ENCODE results near the gene HSD17B4.
"Not testable (repeated sequence)": the region's sequence is repeated elsewhere in the genome, so short reads cannot be mapped to it uniquely, and the experiment has no call there.

The HSD17B4 gene

DNA sequence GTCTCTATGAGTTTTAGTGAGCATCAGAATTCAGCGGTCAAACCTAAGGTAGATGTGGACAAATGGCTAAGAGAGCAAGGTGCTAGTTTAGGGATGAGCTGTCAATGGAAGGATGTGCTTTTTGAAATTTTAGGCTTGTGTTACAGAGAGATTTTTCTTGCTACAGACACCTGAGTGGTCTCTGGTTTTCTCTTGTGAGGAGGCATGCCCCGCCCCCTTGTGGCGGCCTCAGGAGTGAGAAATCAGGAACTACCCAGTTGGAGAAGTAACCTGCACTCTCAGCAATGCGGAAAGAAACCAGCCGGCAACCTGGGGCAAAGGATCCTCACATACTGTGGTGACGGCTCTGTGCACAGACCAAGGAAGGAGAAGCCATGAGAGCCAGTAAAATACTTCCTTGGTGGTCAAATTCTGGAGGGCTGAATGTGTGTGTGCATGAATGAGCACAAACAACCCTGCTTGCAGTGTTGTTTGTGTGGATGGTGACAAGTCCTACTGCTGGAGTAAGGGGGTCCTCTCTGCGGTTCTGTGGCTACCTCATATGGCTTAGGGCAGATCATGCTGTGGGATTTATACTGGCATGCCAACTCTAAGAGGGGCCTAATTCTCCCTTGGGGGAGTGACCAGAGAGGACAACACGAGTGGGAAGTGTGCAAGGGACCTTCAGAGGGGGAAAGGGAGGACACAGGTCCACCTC, 16.7 kb upstream of the HSD17B4 start:
- H3K36me3 Mint-ChIP-seq (ENCODE audit: low read depth), result no peaks in the 10 kb centered on the region
- peaks cover 47% of the 10 kb centered on the region for H3K9me3 Mint-ChIP-seq
- H3K4me3 Mint-ChIP-seq, result no peak overlapping the region
- TF ChIP-seq, protein P1, sequence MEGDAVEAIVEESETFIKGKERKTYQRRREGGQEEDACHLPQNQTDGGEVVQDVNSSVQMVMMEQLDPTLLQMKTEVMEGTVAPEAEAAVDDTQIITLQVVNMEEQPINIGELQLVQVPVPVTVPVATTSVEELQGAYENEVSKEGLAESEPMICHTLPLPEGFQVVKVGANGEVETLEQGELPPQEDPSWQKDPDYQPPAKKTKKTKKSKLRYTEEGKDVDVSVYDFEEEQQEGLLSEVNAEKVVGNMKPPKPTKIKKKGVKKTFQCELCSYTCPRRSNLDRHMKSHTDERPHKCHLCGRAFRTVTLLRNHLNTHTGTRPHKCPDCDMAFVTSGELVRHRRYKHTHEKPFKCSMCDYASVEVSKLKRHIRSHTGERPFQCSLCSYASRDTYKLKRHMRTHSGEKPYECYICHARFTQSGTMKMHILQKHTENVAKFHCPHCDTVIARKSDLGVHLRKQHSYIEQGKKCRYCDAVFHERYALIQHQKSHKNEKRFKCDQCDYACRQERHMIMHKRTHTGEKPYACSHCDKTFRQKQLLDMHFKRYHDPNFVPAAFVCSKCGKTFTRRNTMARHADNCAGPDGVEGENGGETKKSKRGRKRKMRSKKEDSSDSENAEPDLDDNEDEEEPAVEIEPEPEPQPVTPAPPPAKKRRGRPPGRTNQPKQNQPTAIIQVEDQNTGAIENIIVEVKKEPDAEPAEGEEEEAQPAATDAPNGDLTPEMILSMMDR (IDR thresholded peaks at IDR 0.05), result peak; percentile 42
- peaks cover 9% of the 10 kb centered on the region for H3K27me3 Mint-ChIP-seq (ENCODE audit: low read depth, poor library complexity)
- no peak overlapping the region for H3K27ac Mint-ChIP-seq
- peak; percentile 55 for DNase-seq
- H3K4me1 Mint-ChIP-seq, result no peaks in the 10 kb centered on the region

DNA sequence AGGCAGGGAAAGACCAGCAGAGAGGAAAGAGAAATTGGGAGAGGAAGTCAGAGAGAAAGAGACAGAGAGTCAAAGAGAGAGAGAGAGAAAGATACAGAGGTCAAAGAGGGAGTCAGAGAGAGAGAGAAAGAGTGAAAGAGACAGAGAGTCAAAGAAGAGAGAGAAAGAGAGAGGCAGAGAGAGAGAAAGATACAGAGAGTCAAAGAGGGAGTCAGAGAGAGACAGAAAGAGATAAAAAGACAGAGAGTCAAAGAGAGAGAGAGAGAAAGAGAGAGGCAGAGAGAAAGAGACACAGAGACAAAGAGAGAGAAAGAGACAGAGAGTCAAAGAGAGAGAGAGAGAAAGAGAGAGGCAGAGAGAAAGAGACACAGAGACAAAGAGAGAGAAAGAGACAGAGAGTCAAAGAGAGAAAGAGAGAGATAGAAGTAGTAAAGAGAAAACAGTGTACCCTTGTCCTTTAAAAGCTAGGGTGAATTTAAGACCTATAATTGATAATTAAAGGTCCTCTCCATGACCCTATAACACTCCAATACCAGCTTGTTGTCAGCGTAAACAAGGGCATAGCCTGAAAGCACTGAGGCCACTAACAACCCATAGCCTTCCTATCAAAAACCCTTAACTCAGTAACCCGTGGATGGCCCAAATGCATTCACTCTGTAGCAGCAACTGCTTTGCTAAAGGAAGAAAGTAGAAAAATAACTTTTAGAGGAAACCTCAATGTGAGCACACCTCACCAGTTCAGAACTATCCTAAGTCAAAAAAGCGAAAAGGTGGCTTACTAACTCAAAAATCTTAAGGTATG, 14.3 kb upstream of the HSD17B4 start:
- DNase-seq; H3K4me3 Mint-ChIP-seq; H3K4me1 Mint-ChIP-seq; H3K27me3 Mint-ChIP-seq (ENCODE audit: low read depth, poor library complexity); H3K36me3 Mint-ChIP-seq (ENCODE audit: low read depth): not testable (repeated sequence)
- H3K27ac Mint-ChIP-seq, result peak overlapping the region; percentile 69
- H3K9me3 Mint-ChIP-seq, result peaks cover 37% of the 10 kb centered on the region

DNA sequence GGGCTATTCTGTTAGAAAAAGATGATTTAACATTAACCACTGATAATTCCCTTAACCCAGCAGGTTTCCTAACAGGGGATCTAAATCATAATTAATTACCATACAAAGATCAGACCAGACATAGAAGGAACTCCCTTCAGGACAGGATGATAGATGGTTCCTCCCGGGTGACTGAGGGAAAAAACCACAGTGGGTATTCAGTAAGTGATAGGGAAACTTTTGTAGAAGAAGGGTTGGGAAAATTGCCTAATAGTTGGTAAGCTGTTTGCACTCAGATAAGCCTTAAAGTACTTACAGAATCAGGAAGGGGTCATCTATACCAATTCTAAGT, 13.7 kb upstream of the HSD17B4 start:
- not testable (repeated sequence) for H3K27ac Mint-ChIP-seq; H3K27me3 Mint-ChIP-seq (ENCODE audit: low read depth, poor library complexity); H3K36me3 Mint-ChIP-seq (ENCODE audit: low read depth); H3K4me1 Mint-ChIP-seq; H3K4me3 Mint-ChIP-seq; DNase-seq
- peaks cover 39% of the 10 kb centered on the region for H3K9me3 Mint-ChIP-seq

DNA sequence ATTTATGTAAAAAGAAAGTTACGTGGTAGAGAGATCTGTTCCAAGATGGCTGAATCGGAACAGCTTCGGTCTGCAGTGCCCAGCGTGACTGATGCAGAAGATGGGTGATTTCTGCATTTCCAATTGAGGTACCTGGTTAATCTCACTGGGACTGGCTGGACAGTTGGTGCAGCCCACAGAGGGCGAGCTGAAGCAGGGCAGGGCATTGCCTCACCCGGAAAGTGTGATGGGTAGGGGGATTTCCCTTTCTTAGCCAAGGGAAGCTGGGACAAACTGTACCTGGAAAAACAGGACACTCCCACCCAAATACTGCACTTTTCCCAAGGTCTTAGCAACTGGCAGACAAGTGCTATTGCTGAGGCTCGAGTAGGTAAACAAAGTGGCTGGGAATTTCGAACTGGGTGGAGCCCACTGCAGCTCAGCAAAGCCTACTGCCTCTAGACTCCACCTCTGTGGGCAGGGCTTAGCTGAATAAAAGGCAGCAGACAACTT, 13.1 kb upstream of the HSD17B4 start:
- TF ChIP-seq, protein P1 (IDR thresholded peaks at IDR 0.05), result no peak
- Mint-ChIP-seq H3K36me3 (ENCODE audit: low read depth) (no peaks in the 10 kb centered on the region), H3K9me3 (peaks cover 42% of the 10 kb centered on the region), H3K4me1 (no peaks in the 10 kb centered on the region), H3K27ac (no peak overlapping the region), H3K27me3 (ENCODE audit: low read depth, poor library complexity) (peaks cover 9% of the 10 kb centered on the region), H3K4me3 (no peak overlapping the region)
- no peak for DNase-seq

DNA sequence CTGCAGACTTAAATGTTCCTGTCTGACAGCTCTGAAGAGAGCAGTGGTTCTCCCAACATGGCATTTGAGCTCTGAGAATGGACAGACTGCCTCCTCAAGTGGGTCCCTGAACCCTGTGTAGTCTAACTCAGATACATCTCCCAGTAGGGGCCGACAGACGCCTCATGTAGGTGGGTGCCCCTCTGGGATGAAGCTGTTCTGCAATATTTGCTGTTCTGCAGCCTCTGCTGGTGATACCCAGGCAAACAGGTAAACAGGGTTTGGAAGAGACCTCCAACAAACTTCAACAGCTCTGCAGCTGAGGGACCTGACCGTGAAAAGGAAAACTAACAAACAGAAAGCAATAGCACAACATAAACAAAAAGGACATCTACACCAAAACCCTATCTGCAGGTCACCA, 12.7 kb upstream of the HSD17B4 start:
- H3K9me3 Mint-ChIP-seq, result peaks cover 43% of the 10 kb centered on the region
- DNase-seq; H3K27ac Mint-ChIP-seq; H3K4me1 Mint-ChIP-seq; H3K36me3 Mint-ChIP-seq (ENCODE audit: low read depth); H3K4me3 Mint-ChIP-seq; H3K27me3 Mint-ChIP-seq (ENCODE audit: low read depth, poor library complexity): not testable (repeated sequence)

DNA sequence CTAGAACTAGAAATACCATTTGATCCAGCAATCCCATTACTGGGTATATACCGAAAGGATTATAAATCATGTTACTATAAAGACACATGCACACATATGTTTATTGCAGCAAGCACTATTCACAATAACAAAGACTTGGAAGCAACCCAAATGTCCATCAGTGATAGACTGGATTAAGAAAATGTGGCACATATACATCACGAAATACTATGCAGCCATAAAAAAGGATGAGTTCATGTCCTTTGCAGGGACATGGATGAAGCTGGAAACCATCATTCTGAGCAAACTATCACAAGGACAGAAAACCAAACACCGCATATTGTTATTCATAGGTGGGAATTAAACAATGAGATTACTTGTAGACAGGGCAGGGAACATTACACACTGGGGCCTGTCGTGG, 7.7 kb upstream of the HSD17B4 start:
- not testable (repeated sequence) for H3K4me1 Mint-ChIP-seq; DNase-seq; H3K36me3 Mint-ChIP-seq (ENCODE audit: low read depth); H3K27ac Mint-ChIP-seq; H3K4me3 Mint-ChIP-seq; H3K27me3 Mint-ChIP-seq (ENCODE audit: low read depth, poor library complexity)
- H3K9me3 Mint-ChIP-seq, result peaks cover 30% of the 10 kb centered on the region

DNA sequence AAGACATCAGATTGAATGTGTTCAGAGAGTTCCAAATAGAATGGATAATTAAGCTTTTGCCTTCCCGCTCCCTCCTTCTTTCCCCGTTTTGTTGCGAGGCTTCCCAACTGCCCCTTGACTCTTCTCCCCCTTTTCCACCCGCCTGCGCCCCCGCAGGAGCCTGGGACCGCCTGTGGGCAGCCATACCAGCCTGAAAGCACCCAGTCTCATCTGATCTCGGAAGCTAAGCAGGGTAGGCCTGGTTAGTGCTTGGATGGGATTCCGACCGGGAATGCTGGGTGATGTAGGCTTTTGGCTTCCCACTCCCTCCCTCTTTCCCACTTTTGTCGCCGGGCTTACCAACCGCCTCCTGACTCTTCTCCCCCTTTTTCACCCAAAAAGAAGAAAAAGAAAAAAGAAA, 6.8 kb upstream of the HSD17B4 start:
- no peaks in the 10 kb centered on the region for H3K4me1 Mint-ChIP-seq
- H3K27ac Mint-ChIP-seq, result no peak overlapping the region
- TF ChIP-seq, protein P1 (IDR thresholded peaks at IDR 0.05), result no peak
- peaks cover 39% of the 10 kb centered on the region for H3K9me3 Mint-ChIP-seq
- H3K27me3 Mint-ChIP-seq (ENCODE audit: low read depth, poor library complexity), result peaks cover 3% of the 10 kb centered on the region
- peaks cover 6% of the 10 kb centered on the region for H3K36me3 Mint-ChIP-seq (ENCODE audit: low read depth)
- no peak overlapping the region for H3K4me3 Mint-ChIP-seq
- DNase-seq, result no peak

DNA sequence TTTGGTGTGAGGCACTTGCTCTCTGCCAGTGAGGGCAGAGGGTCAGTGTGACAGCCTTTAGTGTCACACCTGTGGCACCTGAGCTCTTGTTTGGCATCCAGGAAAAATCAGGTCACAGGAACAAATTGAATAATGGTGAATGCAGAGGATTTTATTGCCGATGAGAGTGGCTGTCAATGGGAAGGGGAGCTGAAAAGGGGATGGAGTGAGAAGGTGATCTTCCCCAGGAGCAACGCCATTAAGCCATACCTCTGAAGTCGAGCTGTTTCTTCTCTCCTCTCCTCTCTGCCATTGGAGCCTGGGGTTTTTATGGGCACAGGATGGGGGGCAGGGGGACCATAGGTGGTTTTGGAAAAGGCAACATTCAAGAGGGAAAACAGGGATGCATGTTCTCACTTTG, 2.4 kb upstream of the HSD17B4 start:
- peaks cover 17% of the 10 kb centered on the region for H3K36me3 Mint-ChIP-seq (ENCODE audit: low read depth)
- H3K27me3 Mint-ChIP-seq (ENCODE audit: low read depth, poor library complexity), result peaks cover 3% of the 10 kb centered on the region
- TF ChIP-seq, protein P1 (IDR thresholded peaks at IDR 0.05), result no peak
- no peak for DNase-seq
- peaks cover 12% of the 10 kb centered on the region for H3K4me1 Mint-ChIP-seq
- peaks cover 32% of the 10 kb centered on the region for H3K9me3 Mint-ChIP-seq
- no peak overlapping the region for H3K4me3 Mint-ChIP-seq
- no peak overlapping the region for H3K27ac Mint-ChIP-seq

DNA sequence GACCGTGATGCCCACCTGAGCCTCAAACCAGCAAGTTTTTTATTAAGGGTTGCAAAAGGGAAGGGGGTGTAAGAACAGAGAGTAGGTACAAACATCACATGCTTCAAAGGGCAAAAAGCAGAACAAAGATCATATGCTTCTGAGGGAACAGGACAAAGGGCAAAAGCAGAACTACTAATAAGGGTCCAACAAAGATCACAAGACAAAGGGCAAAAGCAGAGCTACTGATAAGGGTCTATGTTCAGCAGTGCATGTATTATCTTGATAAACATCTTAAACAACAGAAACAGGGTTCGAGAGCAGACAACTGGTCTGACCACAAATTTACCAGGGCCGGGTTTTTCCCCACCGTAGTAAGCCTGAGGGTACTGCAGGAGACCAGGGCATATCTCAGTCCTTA, 1.7 kb upstream of the HSD17B4 start:
- H3K27ac Mint-ChIP-seq; H3K4me3 Mint-ChIP-seq; H3K27me3 Mint-ChIP-seq (ENCODE audit: low read depth, poor library complexity); DNase-seq: not testable (repeated sequence)
- peaks cover 32% of the 10 kb centered on the region for H3K9me3 Mint-ChIP-seq
- peaks cover 12% of the 10 kb centered on the region for H3K4me1 Mint-ChIP-seq
- H3K36me3 Mint-ChIP-seq (ENCODE audit: low read depth), result peaks cover 17% of the 10 kb centered on the region

Measured in nephron progenitor cell (in vitro differentiated cells).